Peyer's patch (tissue), 4 donors: ENCODE measurements around the gene GCKR. TPM values are rescaled to one million over a fixed set of nuclear protein-coding genes. Genes with fewer than 3 reads are reported as not detected.

Source experiments
- DNase-seq, 3 donors: peaks; one replicate each; pipeline ENCODE4 v3.0.0-alpha.2; 2017 to 2019
- H3K27ac ChIP-seq, 4 donors: fragments of 200-600 bp; sonication (generic); one replicate each; pipeline ENCODE4 v1.5.1; 2016 to 2019
- H3K27me3 ChIP-seq, 2 donors: fragments of 200-600 bp; sonication (generic); one replicate each; pipeline ENCODE4 v1.5.1; 2019
- H3K36me3 ChIP-seq, 3 donors: fragments of 200-600 bp; sonication (generic); one replicate each; pipeline ENCODE4 v1.5.1; 2016 to 2019
- H3K4me1 ChIP-seq, 4 donors: fragments of 200-600 bp; sonication (generic); one replicate each; pipeline ENCODE4 v1.5.1; 2016 to 2019
- H3K4me3 ChIP-seq, 4 donors: fragments of 200-600 bp; sonication (generic); 1 replicate in 3 of 4; 2 replicates in 1 of 4; pipeline ENCODE4 v1.5.1; 2016 to 2019; ENCODE audit warnings: mild to moderate bottlenecking in 1 of 4
- H3K9me3 ChIP-seq, 4 donors: fragments of 200-600 bp; sonication (generic); one replicate each; pipeline ENCODE4 v1.5.1; 2016 to 2019; ENCODE audit warnings: mild to moderate bottlenecking in 1 of 4
- CTCF ChIP-seq, 6 experiments: fragments of 450-650 bp in 4 of 6; fragments of 200-600 bp in 2 of 6; sonication (generic) in 1 of 6; IDR thresholded peaks; one replicate each; pipeline ENCODE4 v1.5.1; 2017 to 2019; ENCODE audit warnings: antibody characterized with exemption in 6 of 6, mild to moderate bottlenecking in 3 of 6, moderate library complexity in 1 of 6
- POLR2A ChIP-seq, 2 donors: fragments of 450-650 bp; IDR thresholded peaks; one replicate each; pipeline ENCODE4 v1.5.1; 2017; ENCODE audit warnings: antibody characterized with exemption in 2 of 2, mild to moderate bottlenecking in 2 of 2, moderate library complexity in 2 of 2
- small RNA-seq, 2 donors: library from RNA; depleted of rRNA; stranded (forward); fragments of <200 nt; gene quantifications; one replicate each; pipeline ENCODE3, GENCODE V24; 2016
- total RNA-seq, 4 donors: library from RNA; depleted of rRNA; stranded (reverse); fragments of >200 nt; gene quantifications; one replicate each; pipeline ENCODE4 v1.1.0, GENCODE V29; 2016

The GCKR gene
- total RNA-seq, 4 donors from 2014 or later = 0.53 to 0.94 TPM; not detected in 2

DNA sequence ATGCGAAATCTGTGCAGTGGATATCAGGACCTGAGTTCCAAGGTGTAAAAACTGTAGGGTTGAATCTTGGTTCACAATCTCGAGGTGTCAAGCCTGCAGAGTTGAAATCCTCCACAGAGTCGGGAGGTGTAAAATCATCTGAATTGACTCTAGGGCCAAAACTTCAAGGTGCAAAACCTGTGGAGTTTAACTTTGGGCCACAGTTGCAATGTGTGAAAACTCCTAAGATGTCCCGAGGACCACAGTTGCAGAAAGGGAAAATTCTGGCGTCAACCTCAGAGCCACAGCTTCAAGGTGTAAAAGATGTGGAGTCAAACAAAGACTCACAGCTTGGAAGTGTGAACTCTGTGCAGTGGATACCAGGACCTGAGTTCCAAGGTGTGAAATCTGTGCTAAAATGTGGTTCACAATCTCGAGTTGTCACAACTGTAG is 76.4 kb downstream of the GCKR start:
- DNase-seq = no peak
- Histone ChIP-seq H3K4me1 (no peaks in the 10 kb centered on the region), H3K27me3 (no peaks in the 10 kb centered on the region), H3K9me3 (peaks cover 0 to 3% (median 1%) of the 10 kb centered on the region in 4 donors), H3K36me3 (no peaks in the 10 kb centered on the region), H3K4me3 (no peak overlapping the region), H3K27ac (no peak overlapping the region)
- TF ChIP-seq CTCF (IDR thresholded peaks at IDR 0.05) (no peak), POLR2A (IDR thresholded peaks at IDR 0.05) (no peak)

Small RNA genes lying within 50 kb of the gene (small RNA-seq; reads per million reads assigned to genes)
- 0 reads per million in 2 donors for gene RNU6-986P

Other genes with a start within 250 kb of the GCKR start
- under 1 TPM in 1 of 4 donors, not detected in 3; 0.35 TPM for gene SLC30A3, start 233.8 kb upstream of the GCKR start, total RNA-seq
- gene DNAJC5G, start 221.4 kb upstream of the GCKR start, total RNA-seq = 1 to 10 TPM in 1 of 4 donors, not detected in 3; 4.3 TPM
- gene TRIM54, start 214.4 kb upstream of the GCKR start, total RNA-seq = under 1 TPM in 1 of 4 donors, not detected in 3; 0.54 TPM
- 1 to 10 TPM in 2 of 4 donors, not detected in 2; 2.3 to 5.2 TPM for gene UCN, start 188.4 kb upstream of the GCKR start, total RNA-seq
- gene MPV17, start 173.7 kb upstream of the GCKR start, total RNA-seq = 10 to 100 TPM; 41.5 to 62.3 (median 51.6) TPM
- gene GTF3C2, start 140.1 kb upstream of the GCKR start, total RNA-seq = 100 to 1,000 TPM in 1 of 4 donors, 10 to 100 TPM in 3; 59.0 to 111 (median 74.6) TPM
- 10 to 100 TPM; 19.8 to 47.0 (median 33.7) TPM for gene EIF2B4, start 126.5 kb upstream of the GCKR start, total RNA-seq
- 10 to 100 TPM; 75.1 to 88.2 (median 77.1) TPM for gene SNX17, start 126.2 kb upstream of the GCKR start, total RNA-seq
- gene ZNF513, start 116.1 kb upstream of the GCKR start, total RNA-seq = 10 to 100 TPM; 15.7 to 31.1 (median 24.7) TPM
- gene PPM1G, start 87.2 kb upstream of the GCKR start, total RNA-seq = 10 to 100 TPM; 36.1 to 77.6 (median 45.5) TPM
- 10 to 100 TPM; 51.3 to 75.9 (median 63.6) TPM for gene NRBP1, start 68.2 kb upstream of the GCKR start, total RNA-seq
- gene KRTCAP3, start 54.5 kb upstream of the GCKR start, total RNA-seq = 100 to 1,000 TPM in 1 of 4 donors, 10 to 100 TPM in 2, 1 to 10 TPM in 1; 7.4 to 109 (median 73.9) TPM
- 10 to 100 TPM; 38.8 to 86.5 (median 65.3) TPM for gene IFT172, start 7.1 kb upstream of the GCKR start, total RNA-seq
- 1 to 10 TPM in 2 of 4 donors, not detected in 2; 2.0 to 3.2 TPM for gene FNDC4, start 1.6 kb upstream of the GCKR start, total RNA-seq
- gene ZNF512, start 86.2 kb downstream of the GCKR start, total RNA-seq = 100 to 1,000 TPM in 1 of 4 donors, 10 to 100 TPM in 3; 29.1 to 115 (median 37.1) TPM
- 10 to 100 TPM in 1 of 4 donors, 1 to 10 TPM in 3; 1.8 to 11.6 (median 2.5) TPM for gene CCDC121, start 132.2 kb downstream of the GCKR start, total RNA-seq
- gene GPN1, start 132.2 kb downstream of the GCKR start, total RNA-seq = 10 to 100 TPM; 12.3 to 27.7 (median 19.7) TPM
- gene SUPT7L, start 166.8 kb downstream of the GCKR start, total RNA-seq = 10 to 100 TPM; 28.2 to 46.2 (median 40.2) TPM
- gene SLC4A1AP, start 167.1 kb downstream of the GCKR start, total RNA-seq = 10 to 100 TPM; 18.6 to 47.0 (median 21.9) TPM